Spleen (tissue), 11 donors: Measurements from ENCODE around the gene ARHGEF28. TPM values are rescaled to one million over a fixed set of nuclear protein-coding genes. Genes with fewer than 3 reads are reported as not detected.

ENCODE experiments used
- DNase-seq: peaks from one replicate; pipeline ENCODE4 v3.0.0-alpha.2; 2020
- H3K27ac ChIP-seq, 8 donors: fragments of 200-600 bp; sonication (generic) in 7 of 8; 1 replicate in 4 of 8; 2 replicates in 4 of 8; pipeline versions ENCODE4 v1.5.0 to v1.8.0; 2016 to 2021; ENCODE audit warnings: inconsistent platforms in 4 of 8, mild to moderate bottlenecking in 4 of 8, moderate library complexity in 1 of 8
- H3K27me3 ChIP-seq, 7 donors: fragments of 200-600 bp; sonication (generic) in 6 of 7; replicated peaks in 1 of 7; 1 replicate in 4 of 7; 2 replicates in 3 of 7; pipeline versions ENCODE4 v1.5.0 to v1.8.0; 2016 to 2021; ENCODE audit warnings: inconsistent platforms in 3 of 7, mild to moderate bottlenecking in 1 of 7
- H3K36me3 ChIP-seq, 6 donors: fragments of 200-600 bp; sonication (generic) in 5 of 6; 1 replicate in 4 of 6; 2 replicates in 2 of 6; pipeline versions ENCODE4 v1.5.0 to v1.8.0; 2016 to 2021; ENCODE audit warnings: inconsistent platforms in 2 of 6
- H3K4me1 ChIP-seq, 6 donors: fragments of 200-600 bp; sonication (generic) in 5 of 6; 1 replicate in 3 of 6; 2 replicates in 3 of 6; pipeline versions ENCODE4 v1.5.0 to v1.8.0; 2016 to 2021; ENCODE audit warnings: inconsistent platforms in 3 of 6
- H3K4me3 ChIP-seq, 8 donors: fragments of 200-600 bp; sonication (generic) in 7 of 8; 1 replicate in 4 of 8; 2 replicates in 4 of 8; pipeline versions ENCODE4 v1.5.0 to v1.8.0; 2016 to 2021; ENCODE audit warnings: inconsistent platforms in 4 of 8, mild to moderate bottlenecking in 4 of 8, moderate library complexity in 2 of 8
- H3K9me3 ChIP-seq, 8 donors: fragments of 200-600 bp; sonication (generic) in 7 of 8; 1 replicate in 4 of 8; 2 replicates in 4 of 8; pipeline versions ENCODE4 v1.5.0 to v1.8.0; 2016 to 2021; ENCODE audit warnings: inconsistent platforms in 4 of 8
- CTCF ChIP-seq, 11 experiments: fragments of 200-600 bp in 7 of 11; fragments of 450-650 bp in 4 of 11; sonication (generic) in 4 of 11; IDR thresholded peaks in 8 of 11; conservative IDR thresholded peaks in 3 of 11; 1 replicate in 7 of 11; 2 replicates in 4 of 11; pipeline versions ENCODE4 v1.4.0 to v1.8.0; 2016 to 2021; ENCODE audit warnings: antibody characterized with exemption in 11 of 11, inconsistent platforms in 4 of 11, mild to moderate bottlenecking in 1 of 11
- POLR2A ChIP-seq, 3 donors: fragments of 450-650 bp; IDR thresholded peaks; one replicate each; pipeline ENCODE4 v1.5.1; 2017; ENCODE audit warnings: antibody characterized with exemption in 3 of 3, mild to moderate bottlenecking in 1 of 3
- POLR2AphosphoS5 ChIP-seq, 3 donors: sonication (generic); formaldehyde crosslinking; IDR thresholded peaks; one replicate each; pipeline ENCODE4 v1.5.1; 2017; ENCODE audit warnings: antibody characterized with exemption in 3 of 3
- WGBS, 5 donors: extraction: QIAGEN DNeasy Blood & Tissue Kit in 3 of 5; methylation state at CpG; one replicate each; pipeline versions ENCODE4 v1.1.5 to v1.1.7; 2013 to 2018; 5-methylcytosine and 5-hydroxymethylcytosine counted together
- intact Hi-C: fragments of 100-400 bp; cut with DNase I; formaldehyde crosslinking; loops from one replicate; pipeline ENCODE4 v1.15.0; 2023; ENCODE audit warnings: low total_unique reads
- polyA plus RNA-seq, 3 donors: library from polyadenylated mRNA; stranded (reverse); fragments of 200-250 nt; gene quantifications; one replicate each; pipeline ENCODE4 v1.2.1, GENCODE V29; 2013
- total RNA-seq, 7 donors: library from RNA; depleted of rRNA in 3 of 7; stranded (reverse); fragments of >200 nt in 3 of 7; fragmentation: NEBNext Ultra II Directional in 4 of 7; extraction: Animal tissue kit (Norgen Biotek cat#: 25700) in 4 of 7; gene quantifications; one replicate each; pipeline versions ENCODE4 v1.1.0 to v1.2.1, GENCODE V29; 2016 to 2021
- donor health status: healthy with polysubstance abuse.
- donor health status: DM: no; HTN: no; CAD: no; lungs with moderate emphysema.
- donor health status: DM: no; HTN: no; CAD: no.
- donor health status: Bipolar disorder and iron deficiency.
- donor health status: healthy.
- donor health status: DM: no; HTN: no; CAD: no.
- donor health status: DM: yes; HTN: yes; CAD: no.

The ARHGEF28 gene
- total and polyA plus RNA-seq, 10 donors: 0.53 to 17.5 (median 8.8) TPM

DNA sequence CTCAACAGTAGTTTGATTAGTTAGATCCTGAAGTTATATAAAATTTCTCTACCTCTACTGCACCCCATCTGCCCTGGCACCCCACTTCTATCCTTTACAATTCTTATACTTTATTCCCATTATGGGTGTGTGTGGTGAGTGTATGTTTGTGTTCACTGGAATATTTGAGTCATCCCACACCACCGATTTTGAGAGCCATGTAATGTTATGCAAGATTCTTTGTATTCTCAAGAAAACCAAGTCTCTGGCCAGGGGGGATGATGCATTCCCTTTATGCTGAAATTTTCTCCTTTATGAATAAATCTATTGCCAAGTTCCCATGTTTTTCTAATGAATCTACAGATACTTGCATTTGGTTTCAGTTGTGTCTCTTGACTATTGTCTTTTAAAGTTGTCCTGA, 266.8 kb downstream of the ARHGEF28 start:
- Histone ChIP-seq H3K36me3 (no peaks in the 10 kb centered on the region), H3K4me1 (no peaks in the 10 kb centered on the region), H3K27ac (no peak overlapping the region), H3K9me3 (no peaks in the 10 kb centered on the region), H3K27me3 (no peaks in the 10 kb centered on the region), H3K4me3 (no peak overlapping the region)
- intact Hi-C loops: no loop called here
- no peak for DNase-seq
- TF ChIP-seq POLR2AphosphoS5 (IDR thresholded peaks at IDR 0.05): no peak
- TF ChIP-seq CTCF (IDR thresholded peaks at IDR 0.05 in 8 of 11, conservative IDR thresholded peaks at IDR 0.05 in 3 of 11): no peak
- TF ChIP-seq POLR2A (IDR thresholded peaks at IDR 0.05): no peak
- WGBS, 5 donors: 66 to 87% (median 76%) methylated on average over 1 of the region's 1 CpG

DNA sequence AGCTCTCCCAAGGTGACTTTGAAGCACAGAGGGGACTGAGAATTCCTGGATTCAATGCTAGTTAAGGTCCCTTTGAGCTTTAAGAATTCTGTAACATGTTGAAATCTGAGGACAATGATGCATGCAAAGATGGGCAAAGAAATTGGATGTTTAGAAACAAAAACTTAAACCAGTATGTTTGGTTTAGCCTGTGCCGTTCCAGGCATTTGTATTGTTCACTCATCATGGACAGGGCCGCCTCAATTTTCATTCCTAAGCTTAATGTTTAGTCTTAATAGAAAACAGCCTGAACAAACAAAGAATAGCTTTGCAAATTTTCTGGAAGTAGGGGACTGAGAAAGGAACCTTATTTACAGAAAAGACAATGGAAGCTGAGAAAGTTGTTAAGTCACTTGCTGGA, 267.8 kb downstream of the ARHGEF28 start:
- Histone ChIP-seq H3K9me3 (no peaks in the 10 kb centered on the region), H3K27me3 (no peaks in the 10 kb centered on the region), H3K27ac (no peak overlapping the region), H3K36me3 (no peaks in the 10 kb centered on the region), H3K4me3 (no peak overlapping the region), H3K4me1 (no peaks in the 10 kb centered on the region)
- intact Hi-C loops: no loop called here
- WGBS, 5 donors: 86 to 98% (median 88%) methylated on average over 2 of the region's 2 CpGs
- TF ChIP-seq POLR2AphosphoS5 (IDR thresholded peaks at IDR 0.05) (no peak), CTCF (IDR thresholded peaks at IDR 0.05 in 8 of 11, conservative IDR thresholded peaks at IDR 0.05 in 3 of 11) (no peak), POLR2A (IDR thresholded peaks at IDR 0.05) (no peak)
- DNase-seq: no peak

- Histone ChIP-seq H3K27me3 (peaks cover 0 to 4% (median 0%) of the 10 kb centered on the region in 7 donors), H3K27ac (no peak overlapping the region), H3K4me3 (no peak overlapping the region), H3K9me3 (no peaks in the 10 kb centered on the region), H3K36me3 (no peaks in the 10 kb centered on the region), H3K4me1 (no peaks in the 10 kb centered on the region)
- intact Hi-C loops: no loop called here
- no peak for DNase-seq
- 83 to 95% (median 93%) methylated on average over 6 of the region's 6 CpGs for WGBS, 5 donors
- TF ChIP-seq POLR2A (IDR thresholded peaks at IDR 0.05) (no peak), POLR2AphosphoS5 (IDR thresholded peaks at IDR 0.05) (no peak), CTCF (IDR thresholded peaks at IDR 0.05 in 8 of 11, conservative IDR thresholded peaks at IDR 0.05 in 3 of 11) (no peak)
Observed at GRCh38 chr5:73894860-73895259, 268.9 kb downstream of the ARHGEF28 start.

- no peak for DNase-seq
- Histone ChIP-seq H3K27ac (no peak overlapping the region), H3K4me1 (no peaks in the 10 kb centered on the region), H3K27me3 (peaks cover 0 to 4% (median 0%) of the 10 kb centered on the region in 7 donors), H3K9me3 (no peaks in the 10 kb centered on the region), H3K36me3 (no peaks in the 10 kb centered on the region), H3K4me3 (no peak overlapping the region)
- intact Hi-C loops: no loop called here
- WGBS, 5 donors: 52 to 67% (median 58%) methylated on average over 4 of the region's 4 CpGs
- no peak for TF ChIP-seq POLR2AphosphoS5 (IDR thresholded peaks at IDR 0.05)
- no peak for TF ChIP-seq POLR2A (IDR thresholded peaks at IDR 0.05)
- TF ChIP-seq CTCF (IDR thresholded peaks at IDR 0.05 in 8 of 11, conservative IDR thresholded peaks at IDR 0.05 in 3 of 11): no peak
Observed at GRCh38 chr5:73895471-73895870, 269.5 kb downstream of the ARHGEF28 start.
